ENCODE results near the gene CDCA4. TPM values are rescaled to one million over a fixed set of nuclear protein-coding genes. Genes with fewer than 3 reads are reported as not detected.

Gene CDCA4
- total RNA-seq, 4 donors from 2014 or later, result 5.8 to 7.8 (median 6.2) TPM

- no peaks in the 10 kb centered on the region for H3K9me3 ChIP-seq
Measured at GRCh38 chr14:104996483-104996882, 24.4 kb downstream of the CDCA4 start.

GRCh38 chr14:104996032-104996431 is 24.9 kb downstream of the CDCA4 start:
- no peaks in the 10 kb centered on the region for H3K27me3 ChIP-seq
- H3K36me3 ChIP-seq, result peaks cover 0 to 58% of the 10 kb centered on the region in 2 donors
- no peaks in the 10 kb centered on the region for H3K4me1 ChIP-seq
- 92% methylated on average over 2 of the region's 5 CpGs; no CpG with 5 or more reads in 1 of the 2 donors for WGBS, 2 donors (ENCODE audit: low coverage in 1 of 2)
- ATAC-seq, result no peak
- H3K4me3 ChIP-seq, result no peak overlapping the region
- TF ChIP-seq POLR2AphosphoS5 (IDR thresholded peaks at IDR 0.05), result no peak
- no peak for TF ChIP-seq CTCF (IDR thresholded peaks at IDR 0.05)
- no peak for TF ChIP-seq EP300 (IDR thresholded peaks at IDR 0.05)
- no peak for TF ChIP-seq POLR2A (IDR thresholded peaks at IDR 0.05)
- H3K27ac ChIP-seq, result no peak overlapping the region
- no peaks in the 10 kb centered on the region for H3K9me3 ChIP-seq

More at GRCh38 chr14:104996483-104996882, 24.4 kb downstream of the CDCA4 start:
- TF ChIP-seq EP300 (IDR thresholded peaks at IDR 0.05) (no peak), POLR2A (IDR thresholded peaks at IDR 0.05) (no peak), POLR2AphosphoS5 (IDR thresholded peaks at IDR 0.05) (no peak), CTCF (IDR thresholded peaks at IDR 0.05) (no peak)
- Histone ChIP-seq H3K27me3 (no peaks in the 10 kb centered on the region), H3K4me3 (no peak overlapping the region), H3K36me3 (peaks cover 0 to 53% of the 10 kb centered on the region in 2 donors), H3K4me1 (no peaks in the 10 kb centered on the region), H3K27ac (no peak overlapping the region)
- ATAC-seq, result no peak
- 88 to 92% methylated on average over 5 to 7 of the region's 13 CpGs for WGBS, 2 donors (ENCODE audit: low coverage in 1 of 2)

GRCh38 chr14:104994978-104995377 is 25.9 kb downstream of the CDCA4 start:
- no peak for ATAC-seq
- 83 to 100% methylated on average over 1 to 3 of the region's 6 CpGs for WGBS, 2 donors (ENCODE audit: low coverage in 1 of 2)
- Histone ChIP-seq H3K9me3 (no peaks in the 10 kb centered on the region), H3K4me1 (no peaks in the 10 kb centered on the region), H3K27ac (no peak overlapping the region), H3K36me3 (peaks cover 0 to 63% of the 10 kb centered on the region in 2 donors), H3K4me3 (no peak overlapping the region), H3K27me3 (no peaks in the 10 kb centered on the region)
- TF ChIP-seq POLR2A (IDR thresholded peaks at IDR 0.05) (no peak), EP300 (IDR thresholded peaks at IDR 0.05) (no peak), CTCF (IDR thresholded peaks at IDR 0.05) (no peak), POLR2AphosphoS5 (IDR thresholded peaks at IDR 0.05) (no peak)

DNA sequence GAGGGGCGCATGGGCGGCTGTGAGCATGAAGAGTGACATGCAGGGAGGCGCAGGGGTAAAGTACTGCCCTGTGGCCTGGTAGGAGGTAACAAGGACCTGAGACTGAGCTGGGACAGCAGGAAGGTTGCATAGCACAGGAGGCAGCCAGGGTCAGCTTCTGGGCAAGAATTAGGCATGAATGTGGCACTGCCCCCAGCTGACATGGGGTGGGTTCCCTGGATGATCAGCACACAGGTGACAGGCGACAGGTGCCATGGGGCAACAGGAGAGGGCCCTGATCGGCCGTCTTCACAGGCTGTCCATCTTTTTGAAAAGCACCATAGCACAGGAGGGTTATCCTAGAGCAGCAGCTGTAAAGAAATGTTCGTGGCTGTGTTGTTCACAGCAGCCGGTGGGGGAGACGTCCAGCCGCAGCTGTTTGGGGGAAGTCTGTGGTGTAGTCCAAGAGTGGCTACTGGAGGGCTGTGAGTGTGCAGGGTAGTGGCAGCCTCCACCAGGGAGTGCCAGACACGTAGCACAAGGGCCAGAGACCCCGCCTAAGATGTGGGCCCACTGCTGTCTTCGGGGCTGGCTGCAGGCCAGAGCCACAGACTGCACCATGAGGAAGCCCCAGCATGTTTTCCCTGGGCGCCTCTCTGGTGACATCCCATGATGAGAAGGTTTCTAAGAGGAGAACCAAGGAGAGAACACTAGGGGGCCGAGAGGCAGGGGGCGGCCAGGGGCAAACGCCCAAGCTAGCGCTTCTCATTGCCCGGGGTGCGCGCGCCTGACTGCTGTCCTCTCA is 26.9 kb downstream of the CDCA4 start:
- 67 to 68% methylated on average over 1 to 6 of the region's 22 CpGs for WGBS, 2 donors (ENCODE audit: low coverage in 1 of 2)
- H3K27ac ChIP-seq, result no peak overlapping the region
- H3K27me3 ChIP-seq, result no peaks in the 10 kb centered on the region
- no peak for ATAC-seq
- H3K4me3 ChIP-seq, result no peak overlapping the region
- TF ChIP-seq POLR2A (IDR thresholded peaks at IDR 0.05) (no peak), EP300 (IDR thresholded peaks at IDR 0.05) (no peak), CTCF (IDR thresholded peaks at IDR 0.05) (no peak), POLR2AphosphoS5 (IDR thresholded peaks at IDR 0.05) (no peak)
- no peaks in the 10 kb centered on the region for H3K4me1 ChIP-seq
- H3K9me3 ChIP-seq, result no peaks in the 10 kb centered on the region
- peaks cover 0 to 72% of the 10 kb centered on the region in 2 donors for H3K36me3 ChIP-seq

- TF ChIP-seq POLR2AphosphoS5 (IDR thresholded peaks at IDR 0.05) (no peak), EP300 (IDR thresholded peaks at IDR 0.05) (no peak), CTCF (IDR thresholded peaks at IDR 0.05) (no peak), POLR2A (IDR thresholded peaks at IDR 0.05) (no peak)
- Histone ChIP-seq H3K27ac (no peak overlapping the region), H3K4me3 (no peak overlapping the region), H3K9me3 (no peaks in the 10 kb centered on the region), H3K27me3 (no peaks in the 10 kb centered on the region), H3K4me1 (no peaks in the 10 kb centered on the region), H3K36me3 (peaks cover 0 to 73% of the 10 kb centered on the region in 2 donors)
- ATAC-seq, result no peak
- WGBS, 2 donors (ENCODE audit: low coverage in 1 of 2), result 85 to 87% methylated on average over 2 to 9 of the region's 12 CpGs
Measured at GRCh38 chr14:104993306-104993705, 27.6 kb downstream of the CDCA4 start.
